Prostate gland (tissue), 2 donors: ENCODE results near the gene ERAS.

Experiments used
- CTCF ChIP-seq, 4 experiments: fragments of 200-600 bp in 2 of 4; fragments of 450-650 bp in 2 of 4; sonication (generic) in 2 of 4; IDR thresholded peaks; 1 replicate in 3 of 4; 2 replicates in 1 of 4; pipeline ENCODE4 v1.5.1; 2016 to 2019; ENCODE audit warnings: antibody characterized with exemption in 4 of 4, mild to moderate bottlenecking in 2 of 4, moderate library complexity in 2 of 4
- POLR2A ChIP-seq: fragments of 450-650 bp; IDR thresholded peaks from one replicate; pipeline ENCODE4 v1.6.1; 2016; ENCODE audit warnings: antibody characterized with exemption, mild to moderate bottlenecking
- POLR2AphosphoS5 ChIP-seq: sonication (generic); formaldehyde crosslinking; IDR thresholded peaks from one replicate; pipeline ENCODE4 v1.6.1; 2017; ENCODE audit warnings: antibody characterized with exemption

GRCh38 chrX:48815266-48815665, 11.0 kb upstream of the ERAS start:
- TF ChIP-seq POLR2AphosphoS5 (no peak), CTCF (IDR thresholded peaks at IDR 0.05) (no peak), POLR2A (no peak)
